HepG2 (cell line): ENCODE results near the gene EPB41L2. TPM values are rescaled to one million over a fixed set of nuclear protein-coding genes. Genes with fewer than 3 reads are reported as not detected.

Experiments
- ATAC-seq: fragments of 200-7000 bp; cut with Tn5 transposase; 3 replicates; pipeline ENCODE4 v1.9.1; 2020; ENCODE audit warnings: mild to moderate bottlenecking, moderate library complexity
- BruUV-seq: library from RNA; stranded (reverse); fragments of 400-500 nt; replicated peaks from 2 replicates; lab custom pipeline; 2021; lab: Mats Ljungman, UMichigan
- CTCF ChIA-PET: fragments of 300-600 bp; formaldehyde crosslinking; extraction: SDS; loops from one replicate; lab custom pipeline; 2021; ENCODE audit warnings: low total read pairs, inconsistent platforms, low intra/inter-chr PET ratio; lab: Yijun Ruan, JAX
- POLR2A ChIA-PET: fragments of 350-600 bp; sonication (Branson Sonifier 250); formaldehyde crosslinking; loops from one replicate; lab custom pipeline; 2020; ENCODE audit warnings: antibody characterized with exemption, inconsistent platforms; lab: Yijun Ruan, JAX
- DNase-seq: peaks from one replicate; pipeline ENCODE4 v3.0.0-alpha.2; 2015; ENCODE audit warnings: low spot score
- FAIRE-seq: peaks from 3 replicates; lab custom pipeline; 2011; peaks lifted over from hg19 to GRCh38; lab: Jason Lieb, UNC
- H2AFZ ChIP-seq: one replicate; pipeline ENCODE4 v1.6.1; 2011; ENCODE audit warnings: low read length, inconsistent platforms
- H3K27ac ChIP-seq: fragments of 300-600 bp; 3 replicates; pipeline ENCODE4 v1.8.0; 2011; ENCODE audit warnings: mixed run types, mild to moderate bottlenecking, mixed read lengths, low read length, inconsistent platforms; ENCODE audit not compliant: insufficient read depth; ENCODE audit errors: extremely low read length
- H3K27me3 ChIP-seq, 2 experiments: fragments of 200-600 bp in 1 of 2; 2 replicates in 1 of 2; 3 replicates in 1 of 2; pipeline versions ENCODE4 v1.6.0 to v1.8.0; 2011; ENCODE audit warnings: low read length in 2 of 2, mild to moderate bottlenecking in 2 of 2, moderate library complexity in 2 of 2, inconsistent platforms in 1 of 2; ENCODE audit not compliant: insufficient read depth in 2 of 2, control insufficient read depth in 1 of 2
- H3K36me3 ChIP-seq, 2 experiments: fragments of 200-600 bp in 1 of 2; replicated peaks in 1 of 2; 2 replicates in 1 of 2; 3 replicates in 1 of 2; pipeline versions ENCODE4 v1.5.1 to v1.8.0; 2011; ENCODE audit warnings: low read length in 2 of 2, inconsistent platforms in 1 of 2; ENCODE audit not compliant: insufficient read depth in 2 of 2, control insufficient read depth in 1 of 2
- H3K4me1 ChIP-seq: 2 replicates; pipeline ENCODE4 v1.5.1; 2012; ENCODE audit warnings: low read length, inconsistent platforms; ENCODE audit not compliant: insufficient read depth
- H3K4me2 ChIP-seq: 2 replicates; pipeline ENCODE4 v1.6.0; 2011; ENCODE audit warnings: low read depth, low read length, inconsistent platforms
- H3K4me3 ChIP-seq, 3 experiments: fragments of 200-600 bp in 1 of 3; sonication (generic), shearing (Covaris generic) in 1 of 3; replicated peaks in 1 of 3; 2 replicates each; pipeline ENCODE4 v1.5.1; 2011 to 2016; ENCODE audit warnings: low read length in 3 of 3, inconsistent platforms in 2 of 3, low read depth in 2 of 3, mild to moderate bottlenecking in 2 of 3, control low read depth in 1 of 3, mixed read lengths in 1 of 3; ENCODE audit not compliant: insufficient read depth in 1 of 3
- H3K79me2 ChIP-seq: one replicate; pipeline ENCODE4 v1.6.1; 2011; ENCODE audit warnings: low read length, inconsistent platforms; ENCODE audit not compliant: insufficient read depth
- H3K9ac ChIP-seq: 2 replicates; pipeline ENCODE4 v1.6.0; 2011; ENCODE audit warnings: mild to moderate bottlenecking, low read depth, low read length, inconsistent platforms; ENCODE audit not compliant: insufficient read depth
- H3K9me3 ChIP-seq: 2 replicates; pipeline ENCODE4 v1.5.1; 2012; ENCODE audit warnings: mild to moderate bottlenecking, low read length
- H4K20me1 ChIP-seq: 2 replicates; pipeline ENCODE4 v1.6.0; 2011; ENCODE audit warnings: inconsistent platforms, mild to moderate bottlenecking, low read length, moderate library complexity; ENCODE audit not compliant: insufficient read depth
- ARID5B ChIP-seq: IDR thresholded peaks from 2 replicates; pipeline ENCODE4 v1.4.0; 2020; ENCODE audit warnings: mild to moderate bottlenecking, missing genetic modification reagents
- ATAD3A ChIP-seq: sonication (generic); formaldehyde crosslinking; IDR thresholded peaks from 2 replicates; pipeline ENCODE4 v1.4.0; 2020; ENCODE audit warnings: missing genetic modification reagents
- CEBPG ChIP-seq: IDR thresholded peaks from 2 replicates; pipeline ENCODE4 v1.6.1; 2016
- ETV5 ChIP-seq: IDR thresholded peaks from 2 replicates; pipeline ENCODE4 v1.6.1; 2018; ENCODE audit warnings: missing biosample characterization, missing genetic modification reagents, inconsistent platforms, borderline replicate concordance
- FOXA1 ChIP-seq, 2 experiments: fragments of 450-650 bp in 1 of 2; sonication (generic) in 1 of 2; formaldehyde crosslinking in 1 of 2; IDR thresholded peaks; 2 replicates each; pipeline versions ENCODE4 v1.4.0 to v1.6.1; 2016 to 2020; ENCODE audit warnings: missing genetic modification reagents in 1 of 2
- GATAD2A ChIP-seq: IDR thresholded peaks from 2 replicates; pipeline ENCODE4 v1.6.1; 2016
- HNRNPK ChIP-seq: fragments of 200-400 bp; formaldehyde crosslinking; IDR thresholded peaks from 2 replicates; pipeline ENCODE4 v1.6.1; 2018; ENCODE audit warnings: low read length, low read depth, moderate library complexity, mild to moderate bottlenecking; ENCODE audit not compliant: poor library complexity, severe bottlenecking
- HOMEZ ChIP-seq: IDR thresholded peaks from 2 replicates; pipeline ENCODE4 v1.6.1; 2016; ENCODE audit warnings: low read depth
- PCBP2 ChIP-seq: fragments of 200-400 bp; formaldehyde crosslinking; optimal IDR thresholded peaks from 2 replicates; pipeline ENCODE3; 2018; ENCODE audit warnings: low read length, low read depth; ENCODE audit not compliant: poor library complexity, severe bottlenecking
- POGZ ChIP-seq: sonication (generic); formaldehyde crosslinking; IDR thresholded peaks from 2 replicates; pipeline ENCODE4 v1.4.0; 2020; ENCODE audit warnings: mild to moderate bottlenecking, missing genetic modification reagents
- TARDBP ChIP-seq: sonication (generic); formaldehyde crosslinking; IDR thresholded peaks from 2 replicates; pipeline ENCODE4 v1.8.0; 2022; ENCODE audit warnings: mild to moderate bottlenecking, missing genetic modification reagents
- ZBTB34 ChIP-seq: sonication (generic); formaldehyde crosslinking; IDR thresholded peaks from 2 replicates; pipeline ENCODE4 v1.8.0; 2022; ENCODE audit warnings: mild to moderate bottlenecking, missing genetic modification reagents
- ZNF644 ChIP-seq: IDR thresholded peaks from 2 replicates; pipeline ENCODE4 v1.6.1; 2016; ENCODE audit warnings: low read depth
- ZSCAN31 ChIP-seq: sonication (generic); formaldehyde crosslinking; IDR thresholded peaks from 2 replicates; pipeline ENCODE4 v1.5.0; 2020; ENCODE audit warnings: low read depth, mild to moderate bottlenecking, missing genetic modification reagents
- WGBS: methylation state at CpG from one replicate; pipeline ENCODE4 v1.1.6; 2017; ENCODE audit warnings: low lambda C conversion rate; 5-methylcytosine and 5-hydroxymethylcytosine counted together
- in situ Hi-C: cut with HindIII; loops from 2 replicates; pipeline ENCODE4 v1.10.0; 2017; ENCODE audit warnings: low pct_unique_long_range_greater_than_20kb; ENCODE audit not compliant: extremely low pct_ligation_motif_present
- intact Hi-C: fragments of 100-400 bp; cut with micrococcal nuclease; formaldehyde crosslinking; loops from one replicate; pipeline ENCODE4 v1.10.0; 2022; ENCODE audit not compliant: unreplicated experiment
- polyA plus RNA-seq, 8 experiments: library from polyadenylated mRNA; depleted of rRNA in 3 of 8; stranded (reverse) in 7 of 8; unstranded in 1 of 8; fragments of >200 nt; fragmentation: Illumina TruSeq in 4 of 8; extraction: Trizol in 4 of 8; gene quantifications; 2 replicates each; pipeline versions ENCODE4 v1.2.1 to v1.2.3, GENCODE V29; 2011 to 2016; ENCODE audit warnings: low read depth in 4 of 8, missing spikeins in 1 of 8, mixed read lengths in 1 of 8; ENCODE audit not compliant: insufficient read depth in 1 of 8
- total RNA-seq, 5 experiments: library from RNA; depleted of rRNA; stranded (reverse); fragments of >200 nt; fragmentation: Illumina TruSeq; extraction: Trizol; gene quantifications; 2 replicates each; pipeline ENCODE4 v1.2.3, GENCODE V29; 2016; ENCODE audit warnings: low read depth in 1 of 5

The EPB41L2 gene
- total and polyA plus RNA-seq, 2 of the 13 experiments (the other 11 are each of a cell fraction or from before 2014, with no cell fraction given): 41.7 to 56.4 TPM

GRCh38 chr6:130949553-130949952, 113.5 kb downstream of the EPB41L2 start:
- 96% methylated on average over 1 of the region's 1 CpG for WGBS
- H3K4me3 ChIP-seq: no peak overlapping the region

GRCh38 chr6:130947464-130947863, 115.6 kb downstream of the EPB41L2 start:
- Histone ChIP-seq H3K4me1 (peaks cover 54% of the 10 kb centered on the region), H4K20me1 (no peaks in the 10 kb centered on the region), H3K9ac (no peak overlapping the region), H3K4me3 (no peak overlapping the region), H3K9me3 (no peaks in the 10 kb centered on the region), H3K36me3 (peaks cover 2 to 8% of the 10 kb centered on the region in 2 experiments; a peak in 3 of 5 replicates), H3K79me2 (peaks cover 15% of the 10 kb centered on the region), H2AFZ (no peak overlapping the region), H3K4me2 (no peak overlapping the region), H3K27me3 (no peaks in the 10 kb centered on the region), H3K27ac (peak overlapping the region; percentile 4)
- FAIRE-seq (no peak), DNase-seq (peak; percentile 51), ATAC-seq (peak; percentile 54)
- WGBS: 69% methylated on average over 4 of the region's 4 CpGs
- in situ Hi-C loops: no loop called here
- ChIA-PET POLR2A (no interaction called here), CTCF (no interaction called here)
- no TSS peak for BruUV-seq
- intact Hi-C loops: no loop called here
- TF ChIP-seq FOXA1 (IDR thresholded peaks at IDR 0.05) (no peak), FOXA1 (CRISPR knock-in tag; IDR thresholded peaks at IDR 0.05) (peak; percentile 68), ATAD3A (CRISPR knock-in tag) (no peak), CEBPG (CRISPR knock-in tag) (peak; percentile 54; the same call in 1 of the 2 replicates), HOMEZ (CRISPR knock-in tag) (peak; percentile 35; the same call in 1 of the 2 replicates), POGZ (peak; percentile 28; the same call in 1 of the 2 replicates), ZBTB34 (CRISPR knock-in tag) (0 out of 2 replicates have a peak, but pooled peaks have one; percentile 48), TARDBP (CRISPR knock-in tag) (0 out of 2 replicates have a peak, but pooled peaks have one; percentile 33), GATAD2A (CRISPR knock-in tag) (peak; percentile 48), ZNF644 (CRISPR knock-in tag) (0 out of 2 replicates have a peak, but pooled peaks have one; percentile 19), ARID5B (CRISPR knock-in tag) (0 out of 2 replicates have a peak, but pooled peaks have one; percentile 17), ETV5 (CRISPR knock-in tag) (peak; percentile 35; the same call in 1 of the 2 replicates)

More at GRCh38 chr6:130949553-130949952, 113.5 kb downstream of the EPB41L2 start:
- Histone ChIP-seq H3K79me2 (peaks cover 10% of the 10 kb centered on the region), H3K9ac (no peak overlapping the region), H4K20me1 (no peaks in the 10 kb centered on the region), H3K27ac (no peak overlapping the region), H3K4me1 (peaks cover 38% of the 10 kb centered on the region), H3K36me3 (peaks cover 2 to 11% of the 10 kb centered on the region in 2 experiments; a peak in 4 of 5 replicates), H2AFZ (no peak overlapping the region), H3K4me2 (no peak overlapping the region), H3K9me3 (no peaks in the 10 kb centered on the region), H3K27me3 (no peaks in the 10 kb centered on the region)
- ChIA-PET CTCF (no interaction called here), POLR2A (no interaction called here)
- FAIRE-seq: no peak
- no peak for TF ChIP-seq ZSCAN31 (CRISPR knock-in tag)
- peak; percentile 57 for TF ChIP-seq PCBP2
- peak; percentile 62 for TF ChIP-seq HNRNPK
- intact Hi-C loops: no loop called here
- DNase-seq: no peak
- no TSS peak for BruUV-seq
- in situ Hi-C loops: no loop called here
- ATAC-seq: no peak
